CD14-positive monocyte (primary cell): ENCODE data around the gene MYOM3. TPM values are rescaled to one million over a fixed set of nuclear protein-coding genes. Genes with fewer than 3 reads are reported as not detected.

Experiments
- DNase-seq, 3 donors: peaks; one replicate each; pipeline ENCODE4 v3.0.0-alpha.2; 2011 to 2022
- H2AFZ ChIP-seq: 2 replicates; pipeline ENCODE4 v1.6.0; 2012; ENCODE audit warnings: mild to moderate bottlenecking, low read depth, low read length, inconsistent platforms; ENCODE audit not compliant: insufficient read depth, poor library complexity, severe bottlenecking
- H3K27ac ChIP-seq, 2 donors: 1 replicate in 1 of 2; 2 replicates in 1 of 2; pipeline ENCODE4 v1.5.1; 2012 to 2013; ENCODE audit warnings: low read length in 2 of 2, control low read depth in 1 of 2, inconsistent platforms in 1 of 2, low read depth in 1 of 2, mild to moderate bottlenecking in 1 of 2
- H3K27me3 ChIP-seq, 2 donors: one replicate each; pipeline versions ENCODE4 v1.6.0 to v1.6.1; 2011 to 2013; ENCODE audit warnings: low read length in 2 of 2; ENCODE audit not compliant: control insufficient read depth in 2 of 2, insufficient read depth in 2 of 2
- H3K36me3 ChIP-seq, 2 donors: replicated peaks in 1 of 2; 1 replicate in 1 of 2; 2 replicates in 1 of 2; pipeline versions ENCODE4 v1.5.1 to v1.6.1; 2012 to 2013; ENCODE audit warnings: low read length in 2 of 2, control low read depth in 1 of 2, inconsistent platforms in 1 of 2, mild to moderate bottlenecking in 1 of 2; ENCODE audit not compliant: insufficient read depth in 2 of 2, control insufficient read depth in 1 of 2
- H3K4me1 ChIP-seq, 2 donors: 1 replicate in 1 of 2; 2 replicates in 1 of 2; pipeline versions ENCODE4 v1.5.1 to v1.6.1; 2012 to 2013; ENCODE audit warnings: low read length in 2 of 2, control low read depth in 1 of 2, inconsistent platforms in 1 of 2, mild to moderate bottlenecking in 1 of 2, moderate library complexity in 1 of 2; ENCODE audit not compliant: insufficient read depth in 2 of 2, control insufficient read depth in 1 of 2
- H3K4me2 ChIP-seq: replicated peaks from 2 replicates; pipeline ENCODE3; 2012; ENCODE audit warnings: low read length, moderate library complexity, mild to moderate bottlenecking; ENCODE audit not compliant: poor library complexity, severe bottlenecking; ENCODE audit errors: extremely low read depth
- H3K4me3 ChIP-seq, 3 experiments: fragments of 200-600 bp in 1 of 3; sonication (generic) in 1 of 3; replicated peaks in 1 of 3; 1 replicate in 2 of 3; 2 replicates in 1 of 3; pipeline ENCODE4 v1.5.1; 2011 to 2013; ENCODE audit warnings: low read length in 3 of 3, mild to moderate bottlenecking in 3 of 3, control low read depth in 2 of 3, low read depth in 2 of 3, inconsistent platforms in 1 of 3, moderate library complexity in 1 of 3
- H3K79me2 ChIP-seq: 2 replicates; pipeline ENCODE4 v1.6.0; 2012; ENCODE audit warnings: mild to moderate bottlenecking, control low read depth, inconsistent platforms, low read length, moderate library complexity; ENCODE audit not compliant: insufficient read depth
- H3K9ac ChIP-seq: 2 replicates; pipeline ENCODE4 v1.6.0; 2017; ENCODE audit warnings: low read length, mild to moderate bottlenecking; ENCODE audit not compliant: insufficient read depth, poor library complexity, severe bottlenecking
- H3K9me3 ChIP-seq, 2 donors: replicated peaks in 1 of 2; 1 replicate in 1 of 2; 2 replicates in 1 of 2; pipeline versions ENCODE4 v1.5.1 to v1.6.1; 2012 to 2013; ENCODE audit warnings: low read length in 2 of 2, control low read depth in 1 of 2; ENCODE audit not compliant: control insufficient read depth in 1 of 2, insufficient read depth in 1 of 2
- H4K20me1 ChIP-seq: 2 replicates; pipeline ENCODE4 v1.6.0; 2012; ENCODE audit warnings: mild to moderate bottlenecking, low read length, control low read depth, moderate library complexity; ENCODE audit not compliant: insufficient read depth
- H3K27ac Mint-ChIP-seq, 7 donors: one replicate each; pipeline ENCODE4 v1.8.0; 2020; ENCODE audit warnings: mild to moderate bottlenecking in 7 of 7, mixed read lengths in 7 of 7, moderate library complexity in 6 of 7, inconsistent platforms in 2 of 7
- H3K27me3 Mint-ChIP-seq, 3 donors: one replicate each; pipeline ENCODE4 v1.8.0; 2021 to 2022; ENCODE audit warnings: low read depth in 3 of 3, mild to moderate bottlenecking in 3 of 3, mixed read lengths in 3 of 3, moderate library complexity in 3 of 3, inconsistent platforms in 1 of 3
- H3K36me3 Mint-ChIP-seq, 2 donors: one replicate each; pipeline ENCODE4 v1.8.0; 2020; ENCODE audit warnings: mixed read lengths in 2 of 2, inconsistent platforms in 1 of 2, mild to moderate bottlenecking in 1 of 2
- H3K4me1 Mint-ChIP-seq: one replicate; pipeline ENCODE4 v1.8.0; 2020; ENCODE audit warnings: mild to moderate bottlenecking, mixed read lengths
- H3K4me3 Mint-ChIP-seq, 2 donors: one replicate each; pipeline ENCODE4 v1.8.0; 2020; ENCODE audit warnings: mild to moderate bottlenecking in 2 of 2, mixed read lengths in 2 of 2, moderate library complexity in 1 of 2
- H3K9me3 Mint-ChIP-seq, 7 donors: one replicate each; pipeline ENCODE4 v1.8.0; 2020 to 2022; ENCODE audit warnings: mixed read lengths in 7 of 7, mild to moderate bottlenecking in 6 of 7, moderate library complexity in 6 of 7, inconsistent platforms in 2 of 7
- WGBS: methylation state at CpG from one replicate; pipeline ENCODE4 v1.1.5; 2013; ENCODE audit warnings: missing lambda C conversion rate; ENCODE audit not compliant: insufficient coverage; 5-methylcytosine and 5-hydroxymethylcytosine counted together
- intact Hi-C, 2 donors: fragments of 100-400 bp; cut with micrococcal nuclease; formaldehyde crosslinking; loops; one replicate each; pipeline versions ENCODE4 v1.15.0 to v1.15.1; 2023
- polyA plus RNA-seq, 3 donors: library from polyadenylated mRNA; depleted of rRNA in 1 of 3; unstranded in 2 of 3; stranded (reverse) in 1 of 3; fragments of 300-500 nt in 2 of 3; fragments of >200 nt in 1 of 3; fragmentation: Illumina TruSeq in 2 of 3; gene quantifications; 1 replicate in 2 of 3; 2 replicates in 1 of 3; pipeline ENCODE4 v1.2.3, GENCODE V29; 2012 to 2021
- TF ChIP-seq, protein P1 (sequence below): fragments of 200-600 bp; IDR thresholded peaks from one replicate; pipeline ENCODE4 v1.8.0; 2022; ENCODE audit warnings: antibody characterized with exemption, mild to moderate bottlenecking

The MYOM3 gene
- polyA plus RNA-seq, 3 donors = not detected

- intact Hi-C loops = loop anchor here (5.0 kb wide), 2 partner anchors 36 to 46 kb away; partner anchors contain the start of gene IFNLR1 (in 1 of the 2)
- TF ChIP-seq, protein P1, sequence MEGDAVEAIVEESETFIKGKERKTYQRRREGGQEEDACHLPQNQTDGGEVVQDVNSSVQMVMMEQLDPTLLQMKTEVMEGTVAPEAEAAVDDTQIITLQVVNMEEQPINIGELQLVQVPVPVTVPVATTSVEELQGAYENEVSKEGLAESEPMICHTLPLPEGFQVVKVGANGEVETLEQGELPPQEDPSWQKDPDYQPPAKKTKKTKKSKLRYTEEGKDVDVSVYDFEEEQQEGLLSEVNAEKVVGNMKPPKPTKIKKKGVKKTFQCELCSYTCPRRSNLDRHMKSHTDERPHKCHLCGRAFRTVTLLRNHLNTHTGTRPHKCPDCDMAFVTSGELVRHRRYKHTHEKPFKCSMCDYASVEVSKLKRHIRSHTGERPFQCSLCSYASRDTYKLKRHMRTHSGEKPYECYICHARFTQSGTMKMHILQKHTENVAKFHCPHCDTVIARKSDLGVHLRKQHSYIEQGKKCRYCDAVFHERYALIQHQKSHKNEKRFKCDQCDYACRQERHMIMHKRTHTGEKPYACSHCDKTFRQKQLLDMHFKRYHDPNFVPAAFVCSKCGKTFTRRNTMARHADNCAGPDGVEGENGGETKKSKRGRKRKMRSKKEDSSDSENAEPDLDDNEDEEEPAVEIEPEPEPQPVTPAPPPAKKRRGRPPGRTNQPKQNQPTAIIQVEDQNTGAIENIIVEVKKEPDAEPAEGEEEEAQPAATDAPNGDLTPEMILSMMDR = no peak
- Histone ChIP-seq H3K9ac (no peak overlapping the region), H2AFZ (no peak overlapping the region), H3K27me3 (peaks cover 13 to 33% of the 10 kb centered on the region in 2 donors), H3K27ac (no peak overlapping the region), H3K4me3 (no peak overlapping the region), H3K79me2 (no peaks in the 10 kb centered on the region), H4K20me1 (no peaks in the 10 kb centered on the region), H3K9me3 (no peaks in the 10 kb centered on the region), H3K4me2 (no peak overlapping the region), H3K4me1 (peaks cover 10% of the 10 kb centered on the region in 2 donors), H3K36me3 (no peaks in the 10 kb centered on the region)
- Mint-ChIP-seq H3K36me3 (no peaks in the 10 kb centered on the region), H3K27ac (no peak overlapping the region), H3K27me3 (peaks cover 43 to 54% (median 43%) of the 10 kb centered on the region in 3 donors), H3K9me3 (no peaks in the 10 kb centered on the region), H3K4me1 (peaks cover 14% of the 10 kb centered on the region), H3K4me3 (peak overlapping the region in 1 of 2 donors; percentile 88)
- no peak for DNase-seq
- 12% methylated on average over 12 of the region's 12 CpGs for WGBS
Observed at GRCh38 chr1:24151175-24151533, 39.2 kb upstream of the MYOM3 start.

GRCh38 chr1:24150234-24151174 lies 38.6 kb upstream of the MYOM3 start:
- 21% methylated on average over 26 of the region's 36 CpGs for WGBS
- H4K20me1 ChIP-seq = no peaks in the 10 kb centered on the region
- Mint-ChIP-seq H3K27me3 (peaks cover 43 to 55% (median 43%) of the 10 kb centered on the region in 3 donors), H3K4me3 (peak overlapping the region; percentile 25 to 88), H3K27ac (peak overlapping the region in 4 of 7 donors; percentile 37 to 84 (median 59)), H3K36me3 (no peaks in the 10 kb centered on the region), H3K9me3 (no peaks in the 10 kb centered on the region), H3K4me1 (peaks cover 14% of the 10 kb centered on the region)
- H3K4me2 ChIP-seq = no peak overlapping the region
- H3K9me3 ChIP-seq = no peaks in the 10 kb centered on the region
- no peaks in the 10 kb centered on the region for H3K36me3 ChIP-seq
- DNase-seq = peak; percentile 66 to 77 (median 70)
- peaks cover 10% of the 10 kb centered on the region in 2 donors for H3K4me1 ChIP-seq
- H3K79me2 ChIP-seq = no peaks in the 10 kb centered on the region
- no peak overlapping the region for H2AFZ ChIP-seq
- H3K9ac ChIP-seq = no peak overlapping the region
- peaks cover 13 to 33% of the 10 kb centered on the region in 2 donors for H3K27me3 ChIP-seq
- TF ChIP-seq, protein P1 = peak; percentile 96
- intact Hi-C loops = loop anchor here (1.0 to 5.0 kb wide), 3 partner anchors 37 to 241 kb away; partner anchors contain the start of gene IFNLR1 (in 1 of the 2)
- no peak overlapping the region for H3K27ac ChIP-seq
- no peak overlapping the region for H3K4me3 ChIP-seq
